NB4 (cell line): ENCODE data around the gene UBE2U.

ENCODE experiments used
- CTCF ChIP-seq: IDR thresholded peaks from one replicate; pipeline ENCODE4 v1.5.1; 2012; ENCODE audit warnings: low read depth, low read length
- MAX ChIP-seq: IDR thresholded peaks from 2 replicates; pipeline ENCODE4 v1.6.1; 2011; ENCODE audit warnings: low read depth, low read length
- MYC ChIP-seq: IDR thresholded peaks from 2 replicates; pipeline ENCODE4 v1.6.1; 2011; ENCODE audit warnings: low read depth, low read length
- POLR2A ChIP-seq: IDR thresholded peaks from 2 replicates; pipeline ENCODE4 v1.6.1; 2011; ENCODE audit warnings: mild to moderate bottlenecking; ENCODE audit not compliant: insufficient read length; ENCODE audit errors: extremely low read depth

- no peak for TF ChIP-seq CTCF
- no peak for TF ChIP-seq MYC
- TF ChIP-seq POLR2A, result no peak
- no peak for TF ChIP-seq MAX
Observed at GRCh38 chr1:64310760-64311159, 107.3 kb downstream of the UBE2U start.
